SK-N-SH treated with all-trans-retinoic acid at 6 μM for 48 hours (cell line): ENCODE measurements around the gene TACSTD2.

ENCODE experiments used
- ATAC-seq: fragments of 200-7000 bp; cut with Tn5 transposase; 3 replicates; pipeline ENCODE4 v1.9.1; 2020; ENCODE audit warnings: mild to moderate bottlenecking, moderate library complexity
- ARNTL ChIP-seq: fragments of 450-650 bp; formaldehyde crosslinking; IDR thresholded peaks from 2 replicates; pipeline ENCODE4 v1.5.0; 2020; ENCODE audit warnings: low read depth, mild to moderate bottlenecking, moderate library complexity, borderline replicate concordance
- BACH2 ChIP-seq: fragments of 250-450 bp; sonication (Bioruptor Pico); IDR thresholded peaks from 2 replicates; pipeline ENCODE4 v1.9.0; 2021; ENCODE audit warnings: mild to moderate bottlenecking, borderline replicate concordance
- CSDC2 ChIP-seq: fragments of 250-450 bp; sonication (Bioruptor Pico); IDR thresholded peaks from 2 replicates; pipeline ENCODE4 v1.5.0; 2020; ENCODE audit warnings: mild to moderate bottlenecking, moderate library complexity
- ESRRG ChIP-seq: fragments of 250-450 bp; sonication (Bioruptor Pico); IDR thresholded peaks from 2 replicates; pipeline ENCODE4 v1.6.1; 2021; ENCODE audit warnings: mild to moderate bottlenecking
- GLIS3 ChIP-seq: fragments of 250-450 bp; sonication (Bioruptor Pico); IDR thresholded peaks from 2 replicates; pipeline ENCODE4 v1.5.0; 2020; ENCODE audit warnings: mild to moderate bottlenecking, moderate library complexity
- ISL1 ChIP-seq: fragments of 250-450 bp; sonication (Bioruptor Pico); IDR thresholded peaks from 2 replicates; pipeline ENCODE4 v2.1.2; 2022; ENCODE audit warnings: mild to moderate bottlenecking, moderate library complexity
- OSR1 ChIP-seq: fragments of 250-450 bp; sonication (Bioruptor Pico); IDR thresholded peaks from 2 replicates; pipeline ENCODE4 v1.8.0; 2022; ENCODE audit warnings: moderate library complexity, mild to moderate bottlenecking, inconsistent platforms
- POU6F1 ChIP-seq: fragments of 250-450 bp; sonication (Bioruptor Pico); IDR thresholded peaks from 2 replicates; pipeline ENCODE4 v1.8.0; 2021; ENCODE audit warnings: low read depth, mild to moderate bottlenecking, moderate library complexity, borderline replicate concordance
- PPARA ChIP-seq: fragments of 250-450 bp; sonication (Bioruptor Pico); IDR thresholded peaks from 2 replicates; pipeline ENCODE4 v1.5.0; 2020; ENCODE audit warnings: mild to moderate bottlenecking, borderline replicate concordance
- RARB ChIP-seq: fragments of 250-450 bp; sonication (Bioruptor Pico); IDR thresholded peaks from 2 replicates; pipeline ENCODE4 v1.8.0; 2021; ENCODE audit warnings: mild to moderate bottlenecking, moderate library complexity
- TCF4 ChIP-seq: fragments of 250-450 bp; sonication (Bioruptor Pico); IDR thresholded peaks from 2 replicates; pipeline ENCODE4 v1.8.0; 2021; ENCODE audit warnings: mild to moderate bottlenecking, moderate library complexity, borderline replicate concordance
- TOX ChIP-seq: fragments of 250-450 bp; sonication (Bioruptor Pico); IDR thresholded peaks from 2 replicates; pipeline ENCODE4 v1.8.0; 2021; ENCODE audit warnings: mild to moderate bottlenecking, moderate library complexity, borderline replicate concordance
- ZC3H10 ChIP-seq: fragments of 250-450 bp; sonication (Bioruptor Pico); IDR thresholded peaks from 2 replicates; pipeline ENCODE4 v1.5.1; 2021; ENCODE audit warnings: mild to moderate bottlenecking, moderate library complexity
- ZFP3 ChIP-seq: fragments of 250-450 bp; sonication (Bioruptor Pico); IDR thresholded peaks from 2 replicates; pipeline ENCODE4 v1.5.0; 2020; ENCODE audit warnings: mild to moderate bottlenecking, moderate library complexity
- ZFP30 ChIP-seq: fragments of 450-650 bp; formaldehyde crosslinking; IDR thresholded peaks from 2 replicates; pipeline ENCODE4 v1.5.0; 2022; ENCODE audit warnings: mild to moderate bottlenecking, moderate library complexity
- ZNF70 ChIP-seq: fragments of 450-650 bp; formaldehyde crosslinking; IDR thresholded peaks from 2 replicates; pipeline ENCODE4 v1.5.0; 2020; ENCODE audit warnings: mild to moderate bottlenecking, moderate library complexity
- ZNF8 ChIP-seq: fragments of 450-650 bp; formaldehyde crosslinking; IDR thresholded peaks from 2 replicates; pipeline ENCODE4 v1.5.0; 2020; ENCODE audit warnings: mild to moderate bottlenecking, moderate library complexity
- TF ChIP-seq, protein P1 (sequence below): fragments of 250-450 bp; sonication (Bioruptor Pico); IDR thresholded peaks from 2 replicates; pipeline ENCODE4 v1.5.0; 2020; ENCODE audit warnings: mild to moderate bottlenecking, moderate library complexity
- TF ChIP-seq, protein P2 (sequence below): fragments of 250-450 bp; sonication (Bioruptor Pico); IDR thresholded peaks from 2 replicates; pipeline ENCODE4 v1.8.0; 2020; ENCODE audit warnings: mild to moderate bottlenecking, moderate library complexity, borderline replicate concordance
- TF ChIP-seq, protein P3 (sequence below): fragments of 250-450 bp; sonication (Bioruptor Pico); IDR thresholded peaks from 2 replicates; pipeline ENCODE4 v1.5.1; 2021; ENCODE audit warnings: mild to moderate bottlenecking, moderate library complexity

Gene TACSTD2

GRCh38 chr1:58586271-58586670, 9.2 kb upstream of the TACSTD2 start:
- ATAC-seq: no peak
- no peak for TF ChIP-seq ZNF8
- TF ChIP-seq, protein P1, sequence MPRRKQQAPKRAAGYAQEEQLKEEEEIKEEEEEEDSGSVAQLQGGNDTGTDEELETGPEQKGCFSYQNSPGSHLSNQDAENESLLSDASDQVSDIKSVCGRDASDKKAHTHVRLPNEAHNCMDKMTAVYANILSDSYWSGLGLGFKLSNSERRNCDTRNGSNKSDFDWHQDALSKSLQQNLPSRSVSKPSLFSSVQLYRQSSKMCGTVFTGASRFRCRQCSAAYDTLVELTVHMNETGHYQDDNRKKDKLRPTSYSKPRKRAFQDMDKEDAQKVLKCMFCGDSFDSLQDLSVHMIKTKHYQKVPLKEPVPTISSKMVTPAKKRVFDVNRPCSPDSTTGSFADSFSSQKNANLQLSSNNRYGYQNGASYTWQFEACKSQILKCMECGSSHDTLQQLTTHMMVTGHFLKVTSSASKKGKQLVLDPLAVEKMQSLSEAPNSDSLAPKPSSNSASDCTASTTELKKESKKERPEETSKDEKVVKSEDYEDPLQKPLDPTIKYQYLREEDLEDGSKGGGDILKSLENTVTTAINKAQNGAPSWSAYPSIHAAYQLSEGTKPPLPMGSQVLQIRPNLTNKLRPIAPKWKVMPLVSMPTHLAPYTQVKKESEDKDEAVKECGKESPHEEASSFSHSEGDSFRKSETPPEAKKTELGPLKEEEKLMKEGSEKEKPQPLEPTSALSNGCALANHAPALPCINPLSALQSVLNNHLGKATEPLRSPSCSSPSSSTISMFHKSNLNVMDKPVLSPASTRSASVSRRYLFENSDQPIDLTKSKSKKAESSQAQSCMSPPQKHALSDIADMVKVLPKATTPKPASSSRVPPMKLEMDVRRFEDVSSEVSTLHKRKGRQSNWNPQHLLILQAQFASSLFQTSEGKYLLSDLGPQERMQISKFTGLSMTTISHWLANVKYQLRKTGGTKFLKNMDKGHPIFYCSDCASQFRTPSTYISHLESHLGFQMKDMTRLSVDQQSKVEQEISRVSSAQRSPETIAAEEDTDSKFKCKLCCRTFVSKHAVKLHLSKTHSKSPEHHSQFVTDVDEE (CRISPR knock-in tag): no peak
- TF ChIP-seq, protein P2, sequence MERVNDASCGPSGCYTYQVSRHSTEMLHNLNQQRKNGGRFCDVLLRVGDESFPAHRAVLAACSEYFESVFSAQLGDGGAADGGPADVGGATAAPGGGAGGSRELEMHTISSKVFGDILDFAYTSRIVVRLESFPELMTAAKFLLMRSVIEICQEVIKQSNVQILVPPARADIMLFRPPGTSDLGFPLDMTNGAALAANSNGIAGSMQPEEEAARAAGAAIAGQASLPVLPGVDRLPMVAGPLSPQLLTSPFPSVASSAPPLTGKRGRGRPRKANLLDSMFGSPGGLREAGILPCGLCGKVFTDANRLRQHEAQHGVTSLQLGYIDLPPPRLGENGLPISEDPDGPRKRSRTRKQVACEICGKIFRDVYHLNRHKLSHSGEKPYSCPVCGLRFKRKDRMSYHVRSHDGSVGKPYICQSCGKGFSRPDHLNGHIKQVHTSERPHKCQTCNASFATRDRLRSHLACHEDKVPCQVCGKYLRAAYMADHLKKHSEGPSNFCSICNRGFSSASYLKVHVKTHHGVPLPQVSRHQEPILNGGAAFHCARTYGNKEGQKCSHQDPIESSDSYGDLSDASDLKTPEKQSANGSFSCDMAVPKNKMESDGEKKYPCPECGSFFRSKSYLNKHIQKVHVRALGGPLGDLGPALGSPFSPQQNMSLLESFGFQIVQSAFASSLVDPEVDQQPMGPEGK (CRISPR knock-in tag): no peak
- no peak for TF ChIP-seq ZC3H10 (CRISPR knock-in tag)
- no peak for TF ChIP-seq ISL1 (CRISPR knock-in tag)
- TF ChIP-seq BACH2 (CRISPR knock-in tag): no peak
- no peak for TF ChIP-seq OSR1
- TF ChIP-seq CSDC2 (CRISPR knock-in tag): no peak
- TF ChIP-seq ZFP3: no peak
- TF ChIP-seq TOX (CRISPR knock-in tag): no peak
- no peak for TF ChIP-seq POU6F1 (CRISPR knock-in tag)
- TF ChIP-seq ARNTL (CRISPR knock-in tag): no peak
- no peak for TF ChIP-seq ZNF70
- no peak for TF ChIP-seq ESRRG
- TF ChIP-seq RARB (CRISPR knock-in tag): no peak
- TF ChIP-seq, protein P3, sequence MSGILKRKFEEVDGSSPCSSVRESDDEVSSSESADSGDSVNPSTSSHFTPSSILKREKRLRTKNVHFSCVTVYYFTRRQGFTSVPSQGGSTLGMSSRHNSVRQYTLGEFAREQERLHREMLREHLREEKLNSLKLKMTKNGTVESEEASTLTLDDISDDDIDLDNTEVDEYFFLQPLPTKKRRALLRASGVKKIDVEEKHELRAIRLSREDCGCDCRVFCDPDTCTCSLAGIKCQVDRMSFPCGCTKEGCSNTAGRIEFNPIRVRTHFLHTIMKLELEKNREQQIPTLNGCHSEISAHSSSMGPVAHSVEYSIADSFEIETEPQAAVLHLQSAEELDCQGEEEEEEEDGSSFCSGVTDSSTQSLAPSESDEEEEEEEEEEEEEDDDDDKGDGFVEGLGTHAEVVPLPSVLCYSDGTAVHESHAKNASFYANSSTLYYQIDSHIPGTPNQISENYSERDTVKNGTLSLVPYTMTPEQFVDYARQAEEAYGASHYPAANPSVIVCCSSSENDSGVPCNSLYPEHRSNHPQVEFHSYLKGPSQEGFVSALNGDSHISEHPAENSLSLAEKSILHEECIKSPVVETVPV (CRISPR knock-in tag): no peak
- TF ChIP-seq ZFP30 (CRISPR knock-in tag): no peak
- TF ChIP-seq PPARA (CRISPR knock-in tag): no peak
- TF ChIP-seq GLIS3 (CRISPR knock-in tag): no peak
- TF ChIP-seq TCF4 (CRISPR knock-in tag): no peak

DNA sequence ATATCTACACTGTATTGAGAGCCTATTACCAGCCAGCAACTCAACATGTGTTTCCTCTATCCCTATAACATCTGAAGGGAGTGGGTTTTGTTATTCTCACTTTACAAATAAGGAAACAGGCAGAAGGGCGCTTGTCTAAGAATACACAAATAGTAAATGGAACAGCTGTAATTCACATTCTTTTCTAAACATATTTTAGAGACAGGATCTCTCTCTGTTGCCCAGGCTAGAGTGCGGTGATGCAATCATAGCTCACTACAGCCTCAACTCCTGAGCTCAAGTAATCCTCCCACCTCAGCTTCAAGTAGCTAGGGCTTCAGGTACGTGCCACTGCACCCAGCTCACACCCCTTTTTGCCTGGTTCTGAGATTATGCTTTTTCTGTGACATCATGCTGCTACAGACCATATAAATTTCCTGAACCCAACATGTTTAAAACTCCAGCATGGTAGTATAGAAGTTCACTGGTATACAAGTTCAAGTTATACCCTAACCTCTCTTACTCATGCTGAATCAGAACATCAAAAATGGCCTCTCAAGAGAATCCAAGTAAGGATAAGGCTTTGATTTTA, 8.6 kb upstream of the TACSTD2 start:
- no peak; the same call in 2 of the 3 replicates for ATAC-seq
- TF ChIP-seq PPARA (CRISPR knock-in tag): no peak
- no peak for TF ChIP-seq ZFP30 (CRISPR knock-in tag)
- no peak for TF ChIP-seq ZNF70
- no peak for TF ChIP-seq TOX (CRISPR knock-in tag)
- TF ChIP-seq, protein P1 (CRISPR knock-in tag): no peak

DNA sequence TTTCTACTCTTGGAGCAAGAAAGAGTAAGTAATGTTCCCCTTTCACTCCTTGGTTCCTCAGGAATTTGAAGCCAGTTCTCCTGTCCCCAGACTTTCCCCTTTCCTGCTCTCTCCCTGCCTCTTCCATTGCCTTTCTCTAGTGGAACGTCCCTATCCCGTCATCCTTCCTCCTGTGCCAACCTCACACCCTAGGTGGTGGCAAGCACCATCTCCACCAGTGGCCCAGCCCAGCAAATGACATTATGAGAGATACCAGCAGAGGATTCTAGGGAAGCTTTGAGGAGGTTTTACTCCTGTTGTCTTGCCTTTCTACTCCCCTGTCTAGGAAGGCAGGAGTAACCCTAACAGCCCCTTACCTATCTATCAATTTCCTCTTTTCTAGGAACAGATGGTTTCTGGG, 8.1 kb upstream of the TACSTD2 start:
- peak; percentile 21 for ATAC-seq
- TF ChIP-seq, protein P2 (CRISPR knock-in tag): no peak
- TF ChIP-seq, protein P3 (CRISPR knock-in tag): no peak
- TF ChIP-seq ESRRG (no peak), ZNF70 (no peak), RARB (CRISPR knock-in tag) (no peak), CSDC2 (CRISPR knock-in tag) (no peak)
- TF ChIP-seq, protein P1 (CRISPR knock-in tag): no peak
